K562 (cell line): ENCODE measurements around the gene OTOL1. TPM values are rescaled to one million over a fixed set of nuclear protein-coding genes. Genes with fewer than 3 reads are reported as not detected.

Experiments
- ATAC-seq: fragments of 200-7000 bp; cut with Tn5 transposase; 3 replicates; pipeline ENCODE4 v1.9.1; 2020; ENCODE audit warnings: moderate library complexity
- BruUV-seq: library from RNA; stranded (reverse); fragments of 400-500 nt; replicated peaks from 2 replicates; lab custom pipeline; 2021; lab: Mats Ljungman, UMichigan
- CTCF ChIA-PET: fragments of 300-600 bp; formaldehyde crosslinking; extraction: SDS; loops from one replicate; lab custom pipeline; 2021; ENCODE audit warnings: low intra/inter-chr PET ratio; lab: Yijun Ruan, JAX
- POLR2A ChIA-PET: fragments of 300-600, 350-650 bp; sonication (Branson Sonifier 250); formaldehyde crosslinking; extraction: SDS; loops from one replicate; lab custom pipeline; 2021; ENCODE audit warnings: antibody characterized with exemption, inconsistent platforms; lab: Yijun Ruan, JAX
- DNase-seq, 4 experiments: peaks; one replicate each; pipeline versions ENCODE4 v3.0.0 to v3.0.0-alpha.2; 2011 to 2018; ENCODE audit warnings: low spot score in 3 of 4, mixed read lengths in 3 of 4; ENCODE audit errors: extremely low read depth in 1 of 4
- FAIRE-seq: peaks from 2 replicates; lab custom pipeline; 2011; peaks lifted over from hg19 to GRCh38; lab: Jason Lieb, UNC
- H2AFZ ChIP-seq: 2 replicates; pipeline ENCODE4 v1.6.0; 2011; ENCODE audit warnings: low read depth, low read length, control low read depth, inconsistent platforms
- H3K27ac ChIP-seq: fragments of 200-600 bp; 3 replicates; pipeline ENCODE4 v1.8.0; 2011; ENCODE audit warnings: low read depth, mild to moderate bottlenecking, control low read depth, inconsistent platforms, low read length, moderate library complexity, mixed read lengths; ENCODE audit errors: extremely low read depth
- H3K27me3 ChIP-seq, 2 experiments: fragments of 300-600 bp in 1 of 2; 2 replicates in 1 of 2; 3 replicates in 1 of 2; pipeline versions ENCODE4 v1.6.0 to v1.8.0; 2011; ENCODE audit warnings: inconsistent platforms in 2 of 2, low read length in 2 of 2, mild to moderate bottlenecking in 1 of 2, mixed read lengths in 1 of 2, moderate library complexity in 1 of 2; ENCODE audit not compliant: control insufficient read depth in 2 of 2, insufficient read depth in 2 of 2
- H3K36me3 ChIP-seq: fragments of 300-600 bp; 3 replicates; pipeline ENCODE4 v1.8.0; 2011; ENCODE audit warnings: mild to moderate bottlenecking, low read length, inconsistent platforms; ENCODE audit not compliant: control insufficient read depth, insufficient read depth
- H3K4me1 ChIP-seq, 2 experiments: fragments of 200-600 bp in 1 of 2; replicated peaks in 1 of 2; 2 replicates in 1 of 2; 3 replicates in 1 of 2; pipeline versions ENCODE4 v1.5.1 to v1.8.0; 2011; ENCODE audit warnings: inconsistent platforms in 2 of 2, low read length in 2 of 2, mild to moderate bottlenecking in 1 of 2, mixed read lengths in 1 of 2, moderate library complexity in 1 of 2; ENCODE audit not compliant: control insufficient read depth in 2 of 2, insufficient read depth in 2 of 2
- H3K4me2 ChIP-seq: 2 replicates; pipeline ENCODE4 v1.6.1; 2011; ENCODE audit warnings: low read length, control low read depth, inconsistent platforms, mixed read lengths; ENCODE audit not compliant: insufficient read depth
- H3K4me3 ChIP-seq: fragments of 200-600 bp; sonication (generic), shearing (Covaris generic); 2 replicates; pipeline ENCODE4 v1.5.1; 2016; ENCODE audit warnings: control low read depth, inconsistent platforms
- H3K79me2 ChIP-seq: fragments of 200-600 bp; 3 replicates; pipeline ENCODE4 v1.8.0; 2011; ENCODE audit warnings: low read length, inconsistent platforms; ENCODE audit not compliant: control insufficient read depth, insufficient read depth
- H3K9ac ChIP-seq, 2 experiments: 2 replicates each; pipeline versions ENCODE4 v1.6.0 to v1.6.1; 2011; ENCODE audit warnings: low read depth in 2 of 2, low read length in 2 of 2, control low read depth in 1 of 2, inconsistent platforms in 1 of 2, mild to moderate bottlenecking in 1 of 2, mixed read lengths in 1 of 2; ENCODE audit not compliant: insufficient read depth in 1 of 2
- H3K9me1 ChIP-seq: one replicate; pipeline ENCODE4 v1.6.0; 2011; ENCODE audit warnings: inconsistent platforms, mild to moderate bottlenecking, low read length, moderate library complexity; ENCODE audit not compliant: control insufficient read depth, insufficient read depth
- H3K9me3 ChIP-seq: replicated peaks from 2 replicates; pipeline ENCODE4 v1.5.1; 2011; ENCODE audit warnings: low read depth, low read length, inconsistent platforms; ENCODE audit not compliant: control insufficient read depth, insufficient read depth
- H4K20me1 ChIP-seq: replicated peaks from 2 replicates; pipeline ENCODE4 v1.6.1; 2011; ENCODE audit warnings: low read length, inconsistent platforms, mixed read lengths; ENCODE audit not compliant: control insufficient read depth, insufficient read depth
- CTBP1 ChIP-seq: fragments of 450-650 bp; IDR thresholded peaks from 2 replicates; pipeline ENCODE4 v1.6.1; 2016; ENCODE audit warnings: borderline replicate concordance
- DPF2 ChIP-seq: fragments of 450-650 bp; IDR thresholded peaks from 2 replicates; pipeline ENCODE4 v1.6.1; 2016
- FOXA1 ChIP-seq: fragments of 450-650 bp; IDR thresholded peaks from 2 replicates; pipeline ENCODE4 v1.6.1; 2016; ENCODE audit warnings: mild to moderate bottlenecking, borderline replicate concordance
- GMEB1 ChIP-seq: fragments of 250-450 bp; sonication (Bioruptor Pico); IDR thresholded peaks from 2 replicates; pipeline ENCODE4 v1.4.0; 2020; ENCODE audit warnings: mild to moderate bottlenecking
- GTF2A2 ChIP-seq: IDR thresholded peaks from 2 replicates; pipeline ENCODE4 v1.6.1; 2016; ENCODE audit warnings: mild to moderate bottlenecking, missing genetic modification characterization, missing compliant biosample characterization
- HMG20B ChIP-seq: fragments of 250-450 bp; sonication (Bioruptor Pico); IDR thresholded peaks from 2 replicates; pipeline ENCODE4 v1.5.0; 2021; ENCODE audit warnings: mild to moderate bottlenecking
- KHSRP ChIP-seq: fragments of 450-650 bp; IDR thresholded peaks from 2 replicates; pipeline ENCODE4 v1.6.1; 2017
- POLR2B ChIP-seq: fragments of 450-650 bp; IDR thresholded peaks from 2 replicates; pipeline ENCODE4 v1.6.1; 2018; ENCODE audit warnings: low read depth; ENCODE audit not compliant: partially characterized antibody
- RBM22 ChIP-seq: fragments of 200-400 bp; formaldehyde crosslinking; IDR thresholded peaks from 2 replicates; pipeline ENCODE4 v1.6.1; 2018; ENCODE audit warnings: low read length, low read depth; ENCODE audit not compliant: poor library complexity, severe bottlenecking
- VEZF1 ChIP-seq: fragments of 200-800 bp; sonication (Bioruptor generic); IDR thresholded peaks from 2 replicates; pipeline ENCODE4 v1.6.1; 2017; ENCODE audit warnings: missing genetic modification characterization, missing compliant biosample characterization
- ZBTB9 ChIP-seq: fragments of 450-650 bp; formaldehyde crosslinking; IDR thresholded peaks from 2 replicates; pipeline ENCODE4 v1.4.0; 2020; ENCODE audit warnings: mild to moderate bottlenecking, moderate library complexity
- ZFX ChIP-seq: sonication (generic); formaldehyde crosslinking; IDR thresholded peaks from 2 replicates; pipeline ENCODE4 v1.8.0; 2022; ENCODE audit warnings: mild to moderate bottlenecking, missing genetic modification reagents, moderate library complexity
- ZNF140 ChIP-seq: fragments of 250-450 bp; sonication (Bioruptor Pico); IDR thresholded peaks from 2 replicates; pipeline ENCODE4 v1.8.0; 2021; ENCODE audit warnings: moderate library complexity, mild to moderate bottlenecking, inconsistent platforms
- ZNF174 ChIP-seq: fragments of 250-450 bp; sonication (Bioruptor Pico); IDR thresholded peaks from 2 replicates; pipeline ENCODE4 v1.4.0; 2020; ENCODE audit warnings: mild to moderate bottlenecking
- ZNF282 ChIP-seq: sonication (generic); formaldehyde crosslinking; IDR thresholded peaks from 2 replicates; pipeline ENCODE4 v1.8.1; 2023; ENCODE audit warnings: missing genetic modification reagents
- WGBS: fragments of 100-300 bp; shearing (Covaris generic); methylation state at CpG from one replicate; pipeline ENCODE4 v1.1.6; 2016; ENCODE audit warnings: low coverage, mixed read lengths; ENCODE audit not compliant: insufficient coverage; ENCODE audit errors: missing lambda C conversion rate; 5-methylcytosine and 5-hydroxymethylcytosine counted together
- in situ Hi-C: fragments of 300-500 bp; cut with MboI; formaldehyde crosslinking; loops from 4 replicates; pipeline ENCODE4 v1.15.0; 2018; ENCODE audit warnings: inconsistent platforms, mixed read lengths
- intact Hi-C: fragments of 100-400 bp; cut with micrococcal nuclease; formaldehyde crosslinking; loops from 2 replicates; pipeline ENCODE4 v1.14.2; 2022
- polyA plus RNA-seq, 8 experiments: library from polyadenylated mRNA; depleted of rRNA in 4 of 8; stranded (reverse) in 5 of 8; unstranded in 3 of 8; fragments of >200 nt; fragmentation: Nextera tagmentation in 2 of 8; fragmentation: Illumina TruSeq in 1 of 8; extraction: Ambion mirVana in 2 of 8; extraction: Trizol in 1 of 8; gene quantifications; 2 replicates each; pipeline versions ENCODE4 v1.2.1 to v1.2.3, GENCODE V29; 2011 to 2014; ENCODE audit warnings: inconsistent platforms in 1 of 8, missing spikeins in 1 of 8
- total RNA-seq, 7 experiments: library from RNA; depleted of rRNA in 6 of 7; stranded (reverse); fragments of >200 nt in 6 of 7; fragmentation: Illumina TruSeq in 2 of 7; extraction: Trizol in 2 of 7; gene quantifications; 2 replicates each; pipeline versions ENCODE4 v1.2.1 to v1.2.3, GENCODE V29; 2011 to 2021; ENCODE audit warnings: low replicate concordance in 1 of 7

The OTOL1 gene
- total and polyA plus RNA-seq, 9 of the 15 experiments (the other 6 are each of a cell fraction or from before 2014, with no cell fraction given) = not detected

GRCh38 chr3:161545824-161546223 lies 49.2 kb downstream of the OTOL1 start (continued):
- TF ChIP-seq ZNF282 (CRISPR knock-in tag) (no peak), ZNF174 (no peak), GMEB1 (no peak)

- FAIRE-seq (no peak), ATAC-seq (no peak), DNase-seq (no peak)
- ChIA-PET POLR2A (no interaction called here), CTCF (no interaction called here)
- Histone ChIP-seq H2AFZ (no peak overlapping the region), H4K20me1 (no peaks in the 10 kb centered on the region), H3K4me1 (no peaks in the 10 kb centered on the region), H3K4me3 (no peak overlapping the region), H3K79me2 (no peaks in the 10 kb centered on the region), H3K9me3 (no peaks in the 10 kb centered on the region), H3K9ac (no peak overlapping the region), H3K36me3 (no peaks in the 10 kb centered on the region), H3K27me3 (no peaks in the 10 kb centered on the region), H3K4me2 (no peak overlapping the region), H3K27ac (no peak overlapping the region), H3K9me1 (no peaks in the 10 kb centered on the region)
- TF ChIP-seq GTF2A2 (no peak), ZFX (CRISPR knock-in tag) (no peak), POLR2B (no peak), ZNF140 (CRISPR knock-in tag) (no peak), FOXA1 (no peak), ZBTB9 (CRISPR knock-in tag) (no peak), KHSRP (no peak), RBM22 (no peak), VEZF1 (CRISPR knock-in tag) (no peak), CTBP1 (no peak), HMG20B (CRISPR knock-in tag) (no peak), DPF2 (no peak)
- intact Hi-C loops (no loop called here), in situ Hi-C loops (no loop called here)
- BruUV-seq = no TSS peak
- 0% methylated on average over 4 of the region's 4 CpGs for WGBS
Measured at GRCh38 chr3:161548301-161548700, 51.7 kb downstream of the OTOL1 start.
